ENCODE measurements around the gene PDCD4.

PDCD4 gene

DNA sequence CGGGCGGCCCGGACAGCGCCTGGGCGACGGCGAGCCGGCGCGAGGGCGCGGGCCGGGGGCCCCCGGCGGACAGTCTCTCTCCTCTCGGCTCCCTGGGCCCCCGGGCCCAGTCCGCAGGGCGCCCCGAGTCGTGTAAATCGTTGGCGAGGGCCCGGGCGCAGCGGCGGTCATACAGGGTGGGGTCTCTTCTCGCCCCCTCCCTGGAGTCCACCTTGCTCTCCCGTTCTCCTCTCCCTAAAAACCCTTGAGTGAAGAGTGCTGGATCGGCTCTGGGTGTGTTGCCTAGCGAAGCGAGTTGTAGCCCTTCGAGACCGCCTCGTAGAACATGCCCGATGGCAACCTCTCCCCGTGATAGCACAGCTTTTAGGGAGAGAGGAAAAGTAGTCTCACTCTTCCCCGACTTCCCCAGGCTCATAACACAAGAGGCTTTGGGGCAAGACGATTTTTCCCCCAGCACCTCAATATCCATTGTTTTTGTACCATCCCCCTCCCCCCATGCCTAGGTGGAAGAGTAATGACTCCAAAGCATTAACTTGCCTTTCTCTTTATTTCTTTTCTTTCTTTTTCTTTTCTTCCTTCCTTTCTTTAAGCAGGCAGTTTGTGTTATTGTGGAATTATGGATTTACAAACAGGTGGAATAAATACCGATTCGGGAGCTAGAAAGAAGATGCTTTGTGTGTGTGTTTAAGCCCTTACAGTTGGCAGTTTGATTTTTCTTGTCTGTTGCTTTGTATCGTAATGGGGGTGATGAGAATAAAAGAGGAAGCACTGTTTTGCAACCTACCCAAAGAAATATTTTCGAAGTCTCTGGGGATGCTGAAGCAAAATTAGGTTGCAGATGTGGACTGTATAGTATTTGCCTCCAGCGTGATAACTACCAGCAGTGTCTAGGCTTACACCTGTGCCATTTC lies 48.5 kb downstream of the PDCD4 start:
- DNase-seq = peak; percentile 21

DNA sequence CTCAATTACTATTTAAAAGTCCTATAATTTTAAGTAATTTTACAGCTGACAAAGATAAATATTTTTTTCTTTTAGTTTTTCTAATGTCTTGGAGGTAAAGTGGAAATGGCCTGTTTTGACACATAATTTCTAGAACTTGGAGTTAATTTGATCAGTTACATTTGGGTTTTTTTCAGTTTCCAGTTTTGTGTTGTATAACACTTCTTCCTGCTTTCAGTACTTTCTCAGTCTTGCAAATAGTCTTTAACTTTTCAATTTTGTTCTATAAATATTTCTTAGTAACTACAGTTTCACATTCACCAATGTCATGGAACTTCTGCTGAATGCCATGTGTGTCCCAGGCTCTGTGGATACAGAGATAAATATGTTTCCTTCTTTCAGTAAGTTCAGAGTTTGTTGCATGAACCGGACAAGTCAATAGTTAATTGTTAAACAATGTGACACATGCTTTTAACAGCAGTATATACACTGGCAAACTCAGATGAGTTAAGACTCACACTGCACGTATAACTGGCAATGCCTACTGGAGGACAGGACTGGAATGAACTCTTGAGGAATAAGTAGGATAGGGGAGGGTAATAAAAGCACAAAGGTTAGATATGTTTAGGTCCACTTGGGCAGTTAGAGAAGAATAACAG lies 52.2 kb downstream of the PDCD4 start:
- no peak for DNase-seq

DNA sequence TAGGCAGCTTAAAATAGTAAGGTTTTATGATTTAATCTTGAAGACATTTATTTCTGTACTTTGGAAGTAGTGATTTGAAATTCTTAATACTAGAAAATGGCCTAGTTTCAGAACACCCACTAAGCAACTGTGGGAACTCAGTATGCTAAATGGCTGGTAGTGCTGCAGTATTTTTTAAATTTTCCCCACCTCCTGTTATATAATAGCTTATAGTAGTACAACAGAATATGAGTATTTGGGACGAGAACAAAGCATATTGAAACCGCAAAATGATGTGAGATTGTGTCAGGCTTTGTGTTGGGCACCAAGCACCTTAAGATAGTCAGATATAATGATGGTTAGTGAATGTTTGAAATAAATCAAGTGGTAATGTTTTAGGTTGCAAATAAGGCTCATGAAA lies 55.7 kb downstream of the PDCD4 start:
- no peak for DNase-seq

DNA sequence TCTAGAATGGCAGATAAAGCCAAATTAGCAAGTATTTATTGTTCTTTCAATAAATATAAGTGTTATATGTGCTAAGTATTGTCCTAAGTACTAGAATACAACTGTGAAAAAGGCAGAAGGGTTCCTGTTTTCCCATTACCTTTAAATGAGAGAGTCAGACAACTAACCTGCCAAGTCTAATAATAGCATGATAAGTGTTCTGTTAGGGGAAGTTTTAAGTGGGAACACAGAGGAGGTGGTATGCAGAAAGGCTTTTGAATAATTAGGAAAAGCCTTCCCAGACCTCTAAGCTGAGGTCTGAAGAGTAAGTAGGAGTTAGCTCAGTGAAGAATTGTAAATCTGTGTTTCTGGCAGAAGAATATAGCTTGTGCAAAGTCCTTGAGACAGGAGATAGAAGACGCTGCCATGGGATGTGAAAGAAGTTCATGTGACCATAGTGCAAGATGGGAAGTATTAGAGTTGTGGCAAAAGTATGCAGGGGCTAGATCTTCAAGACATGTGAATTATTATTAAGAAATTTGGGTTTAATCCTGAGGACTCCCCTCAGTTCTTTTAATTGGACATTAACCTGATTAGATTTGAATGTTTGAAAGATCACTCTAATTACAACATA lies 60.1 kb downstream of the PDCD4 start:
- DNase-seq = no peak

DNA sequence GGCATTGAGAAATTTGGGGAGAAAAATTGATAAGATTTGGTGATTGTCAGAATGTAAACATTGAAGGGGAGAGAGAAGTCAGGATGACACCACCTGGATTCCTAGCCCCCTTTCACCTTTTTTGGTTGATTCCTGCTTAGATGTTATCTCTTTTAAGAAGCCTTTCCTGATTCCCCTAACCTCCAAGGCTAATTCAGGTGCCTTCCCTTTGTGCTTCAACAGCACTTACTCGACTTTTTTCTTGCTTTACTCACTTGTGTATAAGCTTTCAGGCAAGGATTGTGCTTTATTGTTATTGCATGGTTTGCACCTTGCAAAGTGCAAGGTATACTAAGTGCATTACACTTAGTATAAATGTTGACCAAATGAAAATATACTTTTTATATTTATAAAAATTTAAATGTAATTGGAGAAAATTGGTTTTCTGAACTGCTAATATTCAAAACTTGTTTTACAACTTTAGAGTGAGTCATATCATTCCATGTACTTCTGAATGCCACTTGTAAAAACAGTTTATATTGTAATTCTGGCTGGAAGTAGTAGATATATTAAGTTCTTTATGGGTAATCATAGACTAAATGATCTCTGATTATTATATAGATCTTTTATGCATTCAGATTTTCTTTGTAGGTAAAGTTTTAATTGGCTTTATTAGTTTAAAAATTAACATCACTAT lies 60.9 kb downstream of the PDCD4 start:
- no peak for DNase-seq

DNA sequence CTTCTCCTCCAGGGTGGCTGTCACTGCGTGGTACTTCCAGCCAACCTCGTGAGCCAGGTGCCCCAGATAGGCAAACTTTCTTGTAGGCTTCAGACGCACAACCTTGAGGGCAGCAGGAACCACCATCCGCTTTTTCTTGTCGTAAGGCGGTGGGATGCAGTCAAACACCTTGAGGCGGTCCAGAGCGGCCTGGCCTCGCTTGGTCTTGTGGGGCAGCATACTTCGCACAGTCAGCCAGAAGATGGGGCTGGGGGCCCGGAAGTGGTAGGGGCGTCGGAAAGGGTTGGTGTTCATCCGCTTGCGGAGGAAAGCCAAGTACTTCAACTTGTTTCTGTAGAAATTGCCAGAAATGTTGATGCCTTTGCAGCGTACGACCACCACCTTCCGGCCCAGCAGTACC lies 65.0 kb downstream of the PDCD4 start:
- DNase-seq = no peak

DNA sequence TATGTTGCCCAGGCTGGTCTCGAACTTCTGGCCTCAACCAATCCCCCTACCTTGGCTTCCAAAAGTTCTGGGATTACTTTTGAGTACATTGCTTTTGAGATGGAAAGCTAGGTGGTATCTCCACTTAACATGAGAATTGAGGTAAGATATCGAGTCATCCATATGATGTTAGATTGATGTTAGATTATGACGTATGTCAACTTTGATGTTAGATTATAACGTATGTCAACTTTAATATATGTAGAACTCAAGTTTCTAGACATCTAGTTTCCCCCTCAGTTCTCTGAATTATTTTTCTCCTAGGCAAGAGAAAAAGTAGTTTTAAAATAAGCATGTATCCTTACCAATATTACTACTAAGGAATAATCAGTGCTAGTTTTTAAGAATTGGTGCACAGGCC lies 67.7 kb downstream of the PDCD4 start:
- DNase-seq = no peak

DNA sequence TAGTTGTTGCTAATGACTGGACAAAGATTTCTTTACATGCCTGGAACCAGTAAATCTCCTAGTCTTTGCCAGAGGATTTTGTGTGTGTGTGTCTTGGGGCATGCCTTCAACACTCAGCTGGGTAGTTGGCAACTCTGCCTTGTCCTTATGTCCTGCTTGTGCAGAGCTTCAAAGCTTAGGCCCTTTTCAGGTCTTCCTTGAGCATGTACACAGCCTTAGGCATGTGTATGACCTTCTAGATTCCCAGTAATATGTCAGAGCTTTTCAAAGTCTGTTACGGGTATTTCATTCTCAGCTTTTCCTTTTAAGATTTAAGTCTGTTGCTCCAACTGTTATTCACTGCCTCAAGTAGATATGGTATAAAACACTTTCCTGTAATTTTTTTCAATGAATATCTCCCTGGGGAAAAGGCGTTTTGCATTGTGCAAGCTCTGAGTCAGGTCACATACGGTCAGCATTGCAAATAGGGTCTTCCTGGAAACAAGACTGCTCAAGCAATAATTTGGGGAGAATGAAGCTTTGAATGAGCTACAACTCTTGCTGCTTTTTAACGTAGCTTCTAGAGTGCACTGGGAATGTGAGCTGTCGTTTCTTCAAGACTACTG lies 73.2 kb downstream of the PDCD4 start:
- DNase-seq = no peak

DNA sequence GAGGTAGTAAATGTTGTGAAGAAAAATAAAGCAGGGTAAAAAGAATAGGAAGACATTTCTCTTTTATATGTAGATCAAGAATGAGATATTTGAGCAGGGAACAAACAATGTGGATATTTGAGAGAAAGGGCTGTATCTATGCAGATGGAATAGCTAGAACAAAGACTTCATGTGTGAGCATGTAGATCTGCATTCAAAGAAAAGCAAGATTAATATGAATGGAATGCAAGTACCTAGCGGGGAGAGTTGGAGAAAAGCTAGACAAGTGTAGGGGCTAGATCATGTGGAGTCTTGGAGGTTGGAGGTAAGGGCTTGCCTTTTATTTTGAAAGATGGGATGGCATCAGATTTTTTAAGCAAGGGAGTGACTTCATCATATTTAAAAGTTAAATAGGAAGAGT lies 74.8 kb downstream of the PDCD4 start:
- no peak for DNase-seq

DNA sequence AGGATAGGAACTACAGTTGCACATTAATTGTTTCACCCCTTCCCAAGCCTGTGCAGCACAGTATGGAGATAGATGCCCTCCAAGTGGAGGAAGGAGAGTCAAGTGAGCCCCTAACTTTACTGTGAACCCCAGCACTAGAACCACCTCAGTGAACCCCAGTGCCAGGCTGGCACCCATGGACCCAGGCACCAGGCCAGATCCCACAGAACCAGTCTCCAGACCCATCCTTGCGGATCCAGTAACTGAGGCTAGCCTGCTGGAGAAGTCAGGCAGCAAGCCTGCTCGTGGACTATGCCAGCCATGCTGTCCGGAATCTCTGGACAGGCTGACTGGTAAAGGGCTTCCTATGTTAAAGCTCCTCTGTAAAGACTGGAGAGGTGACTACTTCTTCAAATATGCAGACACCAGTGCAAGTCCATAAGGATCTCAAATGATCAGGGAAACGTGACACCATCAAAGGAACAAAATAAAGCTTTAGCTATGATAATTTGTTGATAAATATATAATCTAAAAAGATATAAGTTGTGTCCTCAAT lies 75.4 kb downstream of the PDCD4 start:
- no peak for DNase-seq
